Spleen (tissue), 11 donors: ENCODE measurements around the gene ELK1. TPM values are rescaled to one million over a fixed set of nuclear protein-coding genes. Genes with fewer than 3 reads are reported as not detected.

ENCODE experiments used
- DNase-seq: peaks from one replicate; pipeline ENCODE4 v3.0.0-alpha.2; 2020
- H3K27ac ChIP-seq, 8 donors: fragments of 200-600 bp; sonication (generic) in 7 of 8; 1 replicate in 4 of 8; 2 replicates in 4 of 8; pipeline versions ENCODE4 v1.5.0 to v1.8.0; 2016 to 2021; ENCODE audit warnings: inconsistent platforms in 4 of 8, mild to moderate bottlenecking in 4 of 8, moderate library complexity in 1 of 8
- H3K27me3 ChIP-seq, 7 donors: fragments of 200-600 bp; sonication (generic) in 6 of 7; replicated peaks in 1 of 7; 1 replicate in 4 of 7; 2 replicates in 3 of 7; pipeline versions ENCODE4 v1.5.0 to v1.8.0; 2016 to 2021; ENCODE audit warnings: inconsistent platforms in 3 of 7, mild to moderate bottlenecking in 1 of 7
- H3K36me3 ChIP-seq, 6 donors: fragments of 200-600 bp; sonication (generic) in 5 of 6; 1 replicate in 4 of 6; 2 replicates in 2 of 6; pipeline versions ENCODE4 v1.5.0 to v1.8.0; 2016 to 2021; ENCODE audit warnings: inconsistent platforms in 2 of 6
- H3K4me1 ChIP-seq, 6 donors: fragments of 200-600 bp; sonication (generic) in 5 of 6; 1 replicate in 3 of 6; 2 replicates in 3 of 6; pipeline versions ENCODE4 v1.5.0 to v1.8.0; 2016 to 2021; ENCODE audit warnings: inconsistent platforms in 3 of 6
- H3K4me3 ChIP-seq, 8 donors: fragments of 200-600 bp; sonication (generic) in 7 of 8; 1 replicate in 4 of 8; 2 replicates in 4 of 8; pipeline versions ENCODE4 v1.5.0 to v1.8.0; 2016 to 2021; ENCODE audit warnings: inconsistent platforms in 4 of 8, mild to moderate bottlenecking in 4 of 8, moderate library complexity in 2 of 8
- H3K9me3 ChIP-seq, 8 donors: fragments of 200-600 bp; sonication (generic) in 7 of 8; 1 replicate in 4 of 8; 2 replicates in 4 of 8; pipeline versions ENCODE4 v1.5.0 to v1.8.0; 2016 to 2021; ENCODE audit warnings: inconsistent platforms in 4 of 8
- CTCF ChIP-seq, 11 experiments: fragments of 200-600 bp in 7 of 11; fragments of 450-650 bp in 4 of 11; sonication (generic) in 4 of 11; IDR thresholded peaks in 8 of 11; conservative IDR thresholded peaks in 3 of 11; 1 replicate in 7 of 11; 2 replicates in 4 of 11; pipeline versions ENCODE4 v1.4.0 to v1.8.0; 2016 to 2021; ENCODE audit warnings: antibody characterized with exemption in 11 of 11, inconsistent platforms in 4 of 11, mild to moderate bottlenecking in 1 of 11
- POLR2A ChIP-seq, 3 donors: fragments of 450-650 bp; IDR thresholded peaks; one replicate each; pipeline ENCODE4 v1.5.1; 2017; ENCODE audit warnings: antibody characterized with exemption in 3 of 3, mild to moderate bottlenecking in 1 of 3
- POLR2AphosphoS5 ChIP-seq, 3 donors: sonication (generic); formaldehyde crosslinking; IDR thresholded peaks; one replicate each; pipeline ENCODE4 v1.5.1; 2017; ENCODE audit warnings: antibody characterized with exemption in 3 of 3
- WGBS, 5 donors: extraction: QIAGEN DNeasy Blood & Tissue Kit in 3 of 5; methylation state at CpG; one replicate each; pipeline versions ENCODE4 v1.1.5 to v1.1.7; 2013 to 2018; 5-methylcytosine and 5-hydroxymethylcytosine counted together
- intact Hi-C: fragments of 100-400 bp; cut with DNase I; formaldehyde crosslinking; loops from one replicate; pipeline ENCODE4 v1.15.0; 2023; ENCODE audit warnings: low total_unique reads
- polyA plus RNA-seq, 3 donors: library from polyadenylated mRNA; stranded (reverse); fragments of 200-250 nt; gene quantifications; one replicate each; pipeline ENCODE4 v1.2.1, GENCODE V29; 2013
- total RNA-seq, 7 donors: library from RNA; depleted of rRNA in 3 of 7; stranded (reverse); fragments of >200 nt in 3 of 7; fragmentation: NEBNext Ultra II Directional in 4 of 7; extraction: Animal tissue kit (Norgen Biotek cat#: 25700) in 4 of 7; gene quantifications; one replicate each; pipeline versions ENCODE4 v1.1.0 to v1.2.1, GENCODE V29; 2016 to 2021
- donor health status: healthy with polysubstance abuse.
- donor health status: DM: no; HTN: no; CAD: no; lungs with moderate emphysema.
- donor health status: DM: no; HTN: no; CAD: no.
- donor health status: Bipolar disorder and iron deficiency.
- donor health status: healthy.
- donor health status: DM: no; HTN: no; CAD: no.
- donor health status: DM: yes; HTN: yes; CAD: no.

The ELK1 gene
- total and polyA plus RNA-seq, 10 donors = 10.3 to 50.0 (median 29.5) TPM

- WGBS, 5 donors = 77 to 94% (median 92%) methylated on average over 6 of the region's 6 CpGs
- no peak overlapping the region for H3K4me3 ChIP-seq
- peaks cover 0 to 26% (median 8%) of the 10 kb centered on the region in 6 donors for H3K4me1 ChIP-seq
- intact Hi-C loops = no loop called here
- H3K36me3 ChIP-seq = peaks cover 0 to 23% (median 0%) of the 10 kb centered on the region in 6 donors
- DNase-seq = no peak
- TF ChIP-seq CTCF (IDR thresholded peaks at IDR 0.05 in 8 of 11, conservative IDR thresholded peaks at IDR 0.05 in 3 of 11) (no peak), POLR2A (IDR thresholded peaks at IDR 0.05) (no peak), POLR2AphosphoS5 (IDR thresholded peaks at IDR 0.05) (no peak)
- no peaks in the 10 kb centered on the region for H3K9me3 ChIP-seq
- no peak overlapping the region for H3K27ac ChIP-seq
- H3K27me3 ChIP-seq = peaks cover 0 to 27% (median 4%) of the 10 kb centered on the region in 7 donors
Observed at GRCh38 chrX:47621851-47622250, 28.5 kb downstream of the ELK1 start.

GRCh38 chrX:47620303-47620685 is 30.1 kb downstream of the ELK1 start:
- H3K9me3 ChIP-seq = no peaks in the 10 kb centered on the region
- peaks cover 0 to 27% (median 4%) of the 10 kb centered on the region in 7 donors for H3K27me3 ChIP-seq
- no peak for DNase-seq
- intact Hi-C loops = no loop called here
- peaks cover 0 to 26% (median 8%) of the 10 kb centered on the region in 6 donors for H3K4me1 ChIP-seq
- H3K36me3 ChIP-seq = peaks cover 0 to 7% (median 0%) of the 10 kb centered on the region in 6 donors
- peak overlapping the region in 1 of 8 donors; percentile 67 for H3K4me3 ChIP-seq
- TF ChIP-seq POLR2A (IDR thresholded peaks at IDR 0.05) (no peak), CTCF (IDR thresholded peaks at IDR 0.05 in 8 of 11, conservative IDR thresholded peaks at IDR 0.05 in 3 of 11) (no peak), POLR2AphosphoS5 (IDR thresholded peaks at IDR 0.05) (no peak)
- whole genome bisulfite sequencing, 5 donors = 47 to 68% (median 53%) methylated on average over 7 to 9 of the region's 9 CpGs
- H3K27ac ChIP-seq = no peak overlapping the region

GRCh38 chrX:47619486-47620302 is 30.7 kb downstream of the ELK1 start, which contains the start of gene SYN1:
Gene SYN1 (minus strand): TSS chrX:47619857. CDS start chrX:47619728, 129 bp downstream.
- Histone ChIP-seq H3K9me3 (no peaks in the 10 kb centered on the region), H3K27ac (peak within 1 kb of the TSS in 1 of 8 donors; percentile 37), H3K4me3 (peak within 1 kb of the TSS in 7 of 8 donors; percentile 14 to 67 (median 32)), H3K4me1 (peaks cover 0 to 26% (median 8%) of the 10 kb centered on the region in 6 donors), H3K27me3 (peaks cover 0 to 27% (median 4%) of the 10 kb centered on the region in 7 donors), H3K36me3 (peaks cover 0 to 1% (median 0%) of the 10 kb centered on the region in 6 donors)
- whole genome bisulfite sequencing, 5 donors = 2 to 49% (median 28%) methylated on average over 3 to 87 of the region's 88 CpGs
- peak; percentile 93 for DNase-seq
- peak; percentile 33 to 81 (median 68) for TF ChIP-seq POLR2AphosphoS5 (IDR thresholded peaks at IDR 0.05)
- TF ChIP-seq POLR2A (IDR thresholded peaks at IDR 0.05) = no peak
- TF ChIP-seq CTCF (IDR thresholded peaks at IDR 0.05 in 8 of 11, conservative IDR thresholded peaks at IDR 0.05 in 3 of 11) = peak in 6 of 11 experiments; percentile 27 to 58 (median 44)
- intact Hi-C loops = no loop called here

- Histone ChIP-seq H3K4me3 (peak overlapping the region in 6 of 8 donors; percentile 14 to 67 (median 33)), H3K27me3 (peaks cover 0 to 26% (median 4%) of the 10 kb centered on the region in 7 donors), H3K4me1 (peaks cover 0 to 19% (median 8%) of the 10 kb centered on the region in 6 donors), H3K9me3 (no peaks in the 10 kb centered on the region), H3K27ac (no peak overlapping the region), H3K36me3 (no peaks in the 10 kb centered on the region)
- 37 to 61% (median 45%) methylated on average over 26 to 32 of the region's 32 CpGs for WGBS, 5 donors
- intact Hi-C loops = no loop called here
- no peak for DNase-seq
- TF ChIP-seq POLR2A (IDR thresholded peaks at IDR 0.05) (no peak), CTCF (IDR thresholded peaks at IDR 0.05 in 8 of 11, conservative IDR thresholded peaks at IDR 0.05 in 3 of 11) (no peak), POLR2AphosphoS5 (IDR thresholded peaks at IDR 0.05) (no peak)
Observed at GRCh38 chrX:47618923-47619485, 31.4 kb downstream of the ELK1 start.
